HepG2 (cell line): ENCODE measurements around the gene ASB11. TPM values are rescaled to one million over a fixed set of nuclear protein-coding genes. Genes with fewer than 3 reads are reported as not detected.

Experiments used
- ATAC-seq: fragments of 200-7000 bp; cut with Tn5 transposase; 3 replicates; pipeline ENCODE4 v1.9.1; 2020; ENCODE audit warnings: mild to moderate bottlenecking, moderate library complexity
- BruUV-seq: library from RNA; stranded (reverse); fragments of 400-500 nt; replicated peaks from 2 replicates; lab custom pipeline; 2021; lab: Mats Ljungman, UMichigan
- CTCF ChIA-PET: fragments of 300-600 bp; formaldehyde crosslinking; extraction: SDS; loops from one replicate; lab custom pipeline; 2021; ENCODE audit warnings: low total read pairs, inconsistent platforms, low intra/inter-chr PET ratio; lab: Yijun Ruan, JAX
- POLR2A ChIA-PET: fragments of 350-600 bp; sonication (Branson Sonifier 250); formaldehyde crosslinking; loops from one replicate; lab custom pipeline; 2020; ENCODE audit warnings: antibody characterized with exemption, inconsistent platforms; lab: Yijun Ruan, JAX
- DNase-seq: peaks from one replicate; pipeline ENCODE4 v3.0.0-alpha.2; 2015; ENCODE audit warnings: low spot score
- FAIRE-seq: peaks from 3 replicates; lab custom pipeline; 2011; peaks lifted over from hg19 to GRCh38; lab: Jason Lieb, UNC
- H2AFZ ChIP-seq: one replicate; pipeline ENCODE4 v1.6.1; 2011; ENCODE audit warnings: low read length, inconsistent platforms
- H3K27ac ChIP-seq: fragments of 300-600 bp; 3 replicates; pipeline ENCODE4 v1.8.0; 2011; ENCODE audit warnings: mixed run types, mild to moderate bottlenecking, mixed read lengths, low read length, inconsistent platforms; ENCODE audit not compliant: insufficient read depth; ENCODE audit errors: extremely low read length
- H3K27me3 ChIP-seq, 2 experiments: fragments of 200-600 bp in 1 of 2; 2 replicates in 1 of 2; 3 replicates in 1 of 2; pipeline versions ENCODE4 v1.6.0 to v1.8.0; 2011; ENCODE audit warnings: low read length in 2 of 2, mild to moderate bottlenecking in 2 of 2, moderate library complexity in 2 of 2, inconsistent platforms in 1 of 2; ENCODE audit not compliant: insufficient read depth in 2 of 2, control insufficient read depth in 1 of 2
- H3K36me3 ChIP-seq, 2 experiments: fragments of 200-600 bp in 1 of 2; replicated peaks in 1 of 2; 2 replicates in 1 of 2; 3 replicates in 1 of 2; pipeline versions ENCODE4 v1.5.1 to v1.8.0; 2011; ENCODE audit warnings: low read length in 2 of 2, inconsistent platforms in 1 of 2; ENCODE audit not compliant: insufficient read depth in 2 of 2, control insufficient read depth in 1 of 2
- H3K4me1 ChIP-seq: 2 replicates; pipeline ENCODE4 v1.5.1; 2012; ENCODE audit warnings: low read length, inconsistent platforms; ENCODE audit not compliant: insufficient read depth
- H3K4me2 ChIP-seq: 2 replicates; pipeline ENCODE4 v1.6.0; 2011; ENCODE audit warnings: low read depth, low read length, inconsistent platforms
- H3K4me3 ChIP-seq, 3 experiments: fragments of 200-600 bp in 1 of 3; sonication (generic), shearing (Covaris generic) in 1 of 3; replicated peaks in 1 of 3; 2 replicates each; pipeline ENCODE4 v1.5.1; 2011 to 2016; ENCODE audit warnings: low read length in 3 of 3, inconsistent platforms in 2 of 3, low read depth in 2 of 3, mild to moderate bottlenecking in 2 of 3, control low read depth in 1 of 3, mixed read lengths in 1 of 3; ENCODE audit not compliant: insufficient read depth in 1 of 3
- H3K79me2 ChIP-seq: one replicate; pipeline ENCODE4 v1.6.1; 2011; ENCODE audit warnings: low read length, inconsistent platforms; ENCODE audit not compliant: insufficient read depth
- H3K9ac ChIP-seq: 2 replicates; pipeline ENCODE4 v1.6.0; 2011; ENCODE audit warnings: mild to moderate bottlenecking, low read depth, low read length, inconsistent platforms; ENCODE audit not compliant: insufficient read depth
- H3K9me3 ChIP-seq: 2 replicates; pipeline ENCODE4 v1.5.1; 2012; ENCODE audit warnings: mild to moderate bottlenecking, low read length
- H4K20me1 ChIP-seq: 2 replicates; pipeline ENCODE4 v1.6.0; 2011; ENCODE audit warnings: inconsistent platforms, mild to moderate bottlenecking, low read length, moderate library complexity; ENCODE audit not compliant: insufficient read depth
- EED ChIP-seq: sonication (generic); formaldehyde crosslinking; IDR thresholded peaks from 2 replicates; pipeline ENCODE4 v1.5.0; 2020; ENCODE audit warnings: mild to moderate bottlenecking, missing genetic modification reagents
- ETV5 ChIP-seq: IDR thresholded peaks from 2 replicates; pipeline ENCODE4 v1.6.1; 2018; ENCODE audit warnings: missing biosample characterization, missing genetic modification reagents, inconsistent platforms, borderline replicate concordance
- HBP1 ChIP-seq: IDR thresholded peaks from 2 replicates; pipeline ENCODE4 v1.6.1; 2016; ENCODE audit warnings: low read depth, control low read depth
- RARG ChIP-seq: sonication (generic); formaldehyde crosslinking; IDR thresholded peaks from 2 replicates; pipeline ENCODE4 v1.4.0; 2020; ENCODE audit warnings: low read depth, mild to moderate bottlenecking, missing genetic modification reagents
- SMAD1 ChIP-seq: sonication (generic); formaldehyde crosslinking; IDR thresholded peaks from 2 replicates; pipeline ENCODE4 v1.4.0; 2020; ENCODE audit warnings: missing genetic modification reagents, low read depth, mild to moderate bottlenecking, borderline replicate concordance
- TCF7L2 ChIP-seq: IDR thresholded peaks from 2 replicates; pipeline ENCODE4 v1.6.1; 2011; ENCODE audit warnings: mild to moderate bottlenecking, low read depth, low read length, moderate library complexity
- ZNF143 ChIP-seq: sonication (generic); formaldehyde crosslinking; IDR thresholded peaks from 2 replicates; pipeline ENCODE4 v1.4.0; 2020; ENCODE audit warnings: missing genetic modification reagents
- ZNF20 ChIP-seq: sonication (generic); formaldehyde crosslinking; IDR thresholded peaks from 2 replicates; pipeline ENCODE4 v1.4.0; 2020; ENCODE audit warnings: mild to moderate bottlenecking, moderate library complexity, missing genetic modification reagents
- ZNF251 ChIP-seq: sonication (generic); formaldehyde crosslinking; IDR thresholded peaks from 2 replicates; pipeline ENCODE4 v1.9.0; 2021; ENCODE audit warnings: mild to moderate bottlenecking, missing genetic modification reagents
- ZNF414 ChIP-seq: sonication (generic); formaldehyde crosslinking; IDR thresholded peaks from 2 replicates; pipeline ENCODE4 v1.5.0; 2020; ENCODE audit warnings: missing genetic modification reagents
- WGBS: methylation state at CpG from one replicate; pipeline ENCODE4 v1.1.6; 2017; ENCODE audit warnings: low lambda C conversion rate; 5-methylcytosine and 5-hydroxymethylcytosine counted together
- in situ Hi-C: cut with HindIII; loops from 2 replicates; pipeline ENCODE4 v1.10.0; 2017; ENCODE audit warnings: low pct_unique_long_range_greater_than_20kb; ENCODE audit not compliant: extremely low pct_ligation_motif_present
- intact Hi-C: fragments of 100-400 bp; cut with micrococcal nuclease; formaldehyde crosslinking; loops from one replicate; pipeline ENCODE4 v1.10.0; 2022; ENCODE audit not compliant: unreplicated experiment
- polyA plus RNA-seq, 8 experiments: library from polyadenylated mRNA; depleted of rRNA in 3 of 8; stranded (reverse) in 7 of 8; unstranded in 1 of 8; fragments of >200 nt; fragmentation: Illumina TruSeq in 4 of 8; extraction: Trizol in 4 of 8; gene quantifications; 2 replicates each; pipeline versions ENCODE4 v1.2.1 to v1.2.3, GENCODE V29; 2011 to 2016; ENCODE audit warnings: low read depth in 4 of 8, missing spikeins in 1 of 8, mixed read lengths in 1 of 8; ENCODE audit not compliant: insufficient read depth in 1 of 8
- total RNA-seq, 5 experiments: library from RNA; depleted of rRNA; stranded (reverse); fragments of >200 nt; fragmentation: Illumina TruSeq; extraction: Trizol; gene quantifications; 2 replicates each; pipeline ENCODE4 v1.2.3, GENCODE V29; 2016; ENCODE audit warnings: low read depth in 1 of 5
- TF ChIP-seq, protein P1 (sequence below): sonication (generic); formaldehyde crosslinking; IDR thresholded peaks from 2 replicates; pipeline ENCODE4 v1.5.0; 2020; ENCODE audit warnings: mild to moderate bottlenecking, missing genetic modification reagents, borderline replicate concordance
- TF ChIP-seq, protein P2 (sequence below): sonication (generic); formaldehyde crosslinking; IDR thresholded peaks from 2 replicates; pipeline ENCODE4 v1.8.0; 2022; ENCODE audit warnings: missing genetic modification reagents, mild to moderate bottlenecking, borderline replicate concordance

ASB11 gene
- total and polyA plus RNA-seq, 2 of the 13 experiments (the other 11 are each of a cell fraction or from before 2014, with no cell fraction given): not detected

DNA sequence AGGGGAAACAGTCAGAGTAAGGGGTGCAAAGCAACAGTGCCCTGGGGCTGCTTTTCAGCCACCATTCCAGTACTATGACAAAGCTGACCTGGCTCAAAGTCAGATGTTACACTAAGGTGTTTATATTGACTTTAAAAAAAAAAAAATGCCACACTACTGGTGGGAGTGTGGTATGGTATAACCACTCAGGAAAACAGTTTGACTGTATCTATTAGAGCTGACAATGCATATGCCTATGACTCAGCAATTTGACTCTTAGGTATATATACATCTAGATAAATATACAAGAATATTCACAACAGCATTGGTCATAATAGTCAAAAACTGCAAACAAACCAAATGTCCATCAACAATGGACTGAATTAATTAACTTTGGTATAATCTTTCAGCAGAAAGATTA lies 60.6 kb downstream of the ASB11 start (continued):
- TF ChIP-seq, protein P1, sequence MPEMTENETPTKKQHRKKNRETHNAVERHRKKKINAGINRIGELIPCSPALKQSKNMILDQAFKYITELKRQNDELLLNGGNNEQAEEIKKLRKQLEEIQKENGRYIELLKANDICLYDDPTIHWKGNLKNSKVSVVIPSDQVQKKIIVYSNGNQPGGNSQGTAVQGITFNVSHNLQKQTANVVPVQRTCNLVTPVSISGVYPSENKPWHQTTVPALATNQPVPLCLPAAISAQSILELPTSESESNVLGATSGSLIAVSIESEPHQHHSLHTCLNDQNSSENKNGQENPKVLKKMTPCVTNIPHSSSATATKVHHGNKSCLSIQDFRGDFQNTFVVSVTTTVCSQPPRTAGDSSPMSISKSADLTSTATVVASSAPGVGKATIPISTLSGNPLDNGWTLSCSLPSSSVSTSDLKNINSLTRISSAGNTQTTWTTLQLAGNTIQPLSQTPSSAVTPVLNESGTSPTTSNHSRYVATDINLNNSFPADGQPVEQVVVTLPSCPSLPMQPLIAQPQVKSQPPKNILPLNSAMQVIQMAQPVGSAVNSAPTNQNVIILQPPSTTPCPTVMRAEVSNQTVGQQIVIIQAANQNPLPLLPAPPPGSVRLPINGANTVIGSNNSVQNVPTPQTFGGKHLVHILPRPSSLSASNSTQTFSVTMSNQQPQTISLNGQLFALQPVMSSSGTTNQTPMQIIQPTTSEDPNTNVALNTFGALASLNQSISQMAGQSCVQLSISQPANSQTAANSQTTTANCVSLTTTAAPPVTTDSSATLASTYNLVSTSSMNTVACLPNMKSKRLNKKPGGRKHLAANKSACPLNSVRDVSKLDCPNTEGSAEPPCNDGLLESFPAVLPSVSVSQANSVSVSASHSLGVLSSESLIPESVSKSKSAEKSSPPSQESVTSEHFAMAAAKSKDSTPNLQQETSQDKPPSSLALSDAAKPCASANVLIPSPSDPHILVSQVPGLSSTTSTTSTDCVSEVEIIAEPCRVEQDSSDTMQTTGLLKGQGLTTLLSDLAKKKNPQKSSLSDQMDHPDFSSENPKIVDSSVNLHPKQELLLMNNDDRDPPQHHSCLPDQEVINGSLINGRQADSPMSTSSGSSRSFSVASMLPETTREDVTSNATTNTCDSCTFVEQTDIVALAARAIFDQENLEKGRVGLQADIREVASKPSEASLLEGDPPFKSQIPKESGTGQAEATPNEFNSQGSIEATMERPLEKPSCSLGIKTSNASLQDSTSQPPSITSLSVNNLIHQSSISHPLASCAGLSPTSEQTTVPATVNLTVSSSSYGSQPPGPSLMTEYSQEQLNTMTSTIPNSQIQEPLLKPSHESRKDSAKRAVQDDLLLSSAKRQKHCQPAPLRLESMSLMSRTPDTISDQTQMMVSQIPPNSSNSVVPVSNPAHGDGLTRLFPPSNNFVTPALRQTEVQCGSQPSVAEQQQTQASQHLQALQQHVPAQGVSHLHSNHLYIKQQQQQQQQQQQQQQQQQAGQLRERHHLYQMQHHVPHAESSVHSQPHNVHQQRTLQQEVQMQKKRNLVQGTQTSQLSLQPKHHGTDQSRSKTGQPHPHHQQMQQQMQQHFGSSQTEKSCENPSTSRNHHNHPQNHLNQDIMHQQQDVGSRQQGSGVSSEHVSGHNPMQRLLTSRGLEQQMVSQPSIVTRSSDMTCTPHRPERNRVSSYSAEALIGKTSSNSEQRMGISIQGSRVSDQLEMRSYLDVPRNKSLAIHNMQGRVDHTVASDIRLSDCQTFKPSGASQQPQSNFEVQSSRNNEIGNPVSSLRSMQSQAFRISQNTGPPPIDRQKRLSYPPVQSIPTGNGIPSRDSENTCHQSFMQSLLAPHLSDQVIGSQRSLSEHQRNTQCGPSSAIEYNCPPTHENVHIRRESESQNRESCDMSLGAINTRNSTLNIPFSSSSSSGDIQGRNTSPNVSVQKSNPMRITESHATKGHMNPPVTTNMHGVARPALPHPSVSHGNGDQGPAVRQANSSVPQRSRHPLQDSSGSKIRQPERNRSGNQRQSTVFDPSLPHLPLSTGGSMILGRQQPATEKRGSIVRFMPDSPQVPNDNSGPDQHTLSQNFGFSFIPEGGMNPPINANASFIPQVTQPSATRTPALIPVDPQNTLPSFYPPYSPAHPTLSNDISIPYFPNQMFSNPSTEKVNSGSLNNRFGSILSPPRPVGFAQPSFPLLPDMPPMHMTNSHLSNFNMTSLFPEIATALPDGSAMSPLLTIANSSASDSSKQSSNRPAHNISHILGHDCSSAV (CRISPR knock-in tag): no peak
- no peak for TF ChIP-seq ETV5 (CRISPR knock-in tag)

DNA sequence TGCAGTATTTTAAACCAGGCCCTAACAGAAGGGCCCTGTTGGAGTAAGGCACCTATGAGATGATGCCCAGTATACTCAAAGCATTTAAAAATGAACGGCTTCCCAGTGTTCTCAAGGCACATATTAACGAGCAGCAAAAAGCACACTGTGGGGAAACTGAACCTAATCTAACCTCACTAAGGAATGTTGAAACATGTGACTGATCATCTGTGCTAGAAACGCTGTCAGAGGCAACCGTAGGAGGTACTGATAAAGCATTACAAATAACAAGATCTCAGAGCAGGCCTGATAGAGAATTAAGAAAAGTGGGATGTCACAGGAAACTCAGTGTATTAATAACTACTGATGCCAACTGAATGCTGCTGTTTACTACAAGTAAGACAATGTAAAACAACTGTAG lies 69.5 kb downstream of the ASB11 start:
- in situ Hi-C loops (no loop called here), intact Hi-C loops (loop anchor here (10.0 kb wide), 1 partner anchor 101 kb away; no protein-coding TSS in a partner anchor)
- Histone ChIP-seq H3K9me3 (no peaks in the 10 kb centered on the region), H4K20me1 (no peaks in the 10 kb centered on the region), H3K9ac (no peak overlapping the region), H2AFZ (no peak overlapping the region), H3K4me2 (no peak overlapping the region), H3K36me3 (no peaks in the 10 kb centered on the region), H3K4me1 (no peaks in the 10 kb centered on the region), H3K27me3 (no peaks in the 10 kb centered on the region), H3K79me2 (no peaks in the 10 kb centered on the region), H3K27ac (no peak overlapping the region), H3K4me3 (no peak overlapping the region)
- ATAC-seq (no peak), FAIRE-seq (no peak), DNase-seq (no peak)
- ChIA-PET POLR2A (no interaction called here), CTCF (no interaction called here)
- BruUV-seq: no TSS peak
- 78% methylated on average over 4 of the region's 4 CpGs for WGBS
- TF ChIP-seq RARG (CRISPR knock-in tag): no peak
- TF ChIP-seq ZNF143: no peak
- no peak for TF ChIP-seq TCF7L2
- no peak for TF ChIP-seq ZNF20 (CRISPR knock-in tag)
- TF ChIP-seq, protein P2, sequence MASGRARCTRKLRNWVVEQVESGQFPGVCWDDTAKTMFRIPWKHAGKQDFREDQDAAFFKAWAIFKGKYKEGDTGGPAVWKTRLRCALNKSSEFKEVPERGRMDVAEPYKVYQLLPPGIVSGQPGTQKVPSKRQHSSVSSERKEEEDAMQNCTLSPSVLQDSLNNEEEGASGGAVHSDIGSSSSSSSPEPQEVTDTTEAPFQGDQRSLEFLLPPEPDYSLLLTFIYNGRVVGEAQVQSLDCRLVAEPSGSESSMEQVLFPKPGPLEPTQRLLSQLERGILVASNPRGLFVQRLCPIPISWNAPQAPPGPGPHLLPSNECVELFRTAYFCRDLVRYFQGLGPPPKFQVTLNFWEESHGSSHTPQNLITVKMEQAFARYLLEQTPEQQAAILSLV (CRISPR knock-in tag): no peak
- no peak for TF ChIP-seq HBP1 (CRISPR knock-in tag)
- no peak for TF ChIP-seq EED
- TF ChIP-seq ZNF251: no peak
- no peak for TF ChIP-seq ZNF414 (CRISPR knock-in tag)
- TF ChIP-seq SMAD1 (CRISPR knock-in tag): no peak
